GM18511 (cell line): ENCODE results near the gene ZNF154.
"Not testable (repeated sequence)": the region's sequence is repeated elsewhere in the genome, so short reads cannot be mapped to it uniquely, and the experiment has no call there.

Experiments
- ATAC-seq: cut with Tn5 transposase; IDR thresholded peaks from one replicate; pipeline ENCODE4 v1.9.1; 2021; ENCODE audit warnings: mild to moderate bottlenecking, moderate library complexity; ENCODE audit not compliant: unreplicated experiment

The ZNF154 gene

GRCh38 chr19:57708641-57709361 is at the start of gene ZNF154:
TSS of gene ZNF154 (minus strand) at chr19:57709204. CDS start at chr19:57708971, 233 bp downstream.
- ATAC-seq = peak; percentile 51

GRCh38 chr19:57757941-57758340 is 48.9 kb upstream of the ZNF154 start:
- no peak for ATAC-seq

- no peak for ATAC-seq
Measured at GRCh38 chr19:57755031-57755430, 46.0 kb upstream of the ZNF154 start.

GRCh38 chr19:57754091-57754673 is 45.2 kb upstream of the ZNF154 start:
- no peak for ATAC-seq

- ATAC-seq = no peak
Measured at GRCh38 chr19:57748029-57748428, 39.0 kb upstream of the ZNF154 start.

GRCh38 chr19:57747472-57747807 is 38.4 kb upstream of the ZNF154 start:
- ATAC-seq = no peak

GRCh38 chr19:57746580-57747471 is 37.8 kb upstream of the ZNF154 start, which contains the start of gene ZNF776:
TSS of gene ZNF776 (plus strand) at chr19:57746815. CDS start at chr19:57747059, 244 bp downstream.
- peak; percentile 99 for ATAC-seq

- not testable (repeated sequence) for ATAC-seq
Measured at GRCh38 chr19:57738770-57739169, 29.8 kb upstream of the ZNF154 start.

- not testable (repeated sequence) for ATAC-seq
Measured at GRCh38 chr19:57738320-57738719, 29.3 kb upstream of the ZNF154 start.

- no peak for ATAC-seq
Measured at GRCh38 chr19:57720878-57721277, 11.9 kb upstream of the ZNF154 start.

- no peak for ATAC-seq
Measured at GRCh38 chr19:57719901-57720519, 11.0 kb upstream of the ZNF154 start.

GRCh38 chr19:57719424-57719823 is 10.4 kb upstream of the ZNF154 start:
- no peak for ATAC-seq

- ATAC-seq = no peak
Measured at GRCh38 chr19:57712222-57712621, 3.2 kb upstream of the ZNF154 start.

- ATAC-seq = no peak
Measured at GRCh38 chr19:57709616-57710015, 612 bp upstream of the ZNF154 start.

GRCh38 chr19:57706346-57706745 is 2.7 kb downstream of the ZNF154 start:
- no peak for ATAC-seq

GRCh38 chr19:57701625-57702024 is 7.4 kb downstream of the ZNF154 start:
- ATAC-seq = no peak

- no peak for ATAC-seq
Measured at GRCh38 chr19:57689750-57690149, 19.3 kb downstream of the ZNF154 start.

- ATAC-seq = no peak
Measured at GRCh38 chr19:57688011-57688763, 20.8 kb downstream of the ZNF154 start.

GRCh38 chr19:57687363-57688010 is 21.5 kb downstream of the ZNF154 start:
- ATAC-seq = no peak

GRCh38 chr19:57686727-57687126 is 22.3 kb downstream of the ZNF154 start:
- ATAC-seq = no peak
